Epithelial cell of prostate (primary cell): ENCODE results near the gene RIPK1.
"Not testable (repeated sequence)": the region's sequence is repeated elsewhere in the genome, so short reads cannot be mapped to it uniquely, and the experiment has no call there.

Source experiments
- DNase-seq: peaks from one replicate; pipeline ENCODE4 v3.0.0-alpha.2; 2011; ENCODE audit warnings: low read depth, low spot score
- H3K27ac ChIP-seq: fragments of 450-650 bp; 2 replicates; pipeline ENCODE4 v1.5.1; 2017; ENCODE audit warnings: mild to moderate bottlenecking

Gene RIPK1

DNA sequence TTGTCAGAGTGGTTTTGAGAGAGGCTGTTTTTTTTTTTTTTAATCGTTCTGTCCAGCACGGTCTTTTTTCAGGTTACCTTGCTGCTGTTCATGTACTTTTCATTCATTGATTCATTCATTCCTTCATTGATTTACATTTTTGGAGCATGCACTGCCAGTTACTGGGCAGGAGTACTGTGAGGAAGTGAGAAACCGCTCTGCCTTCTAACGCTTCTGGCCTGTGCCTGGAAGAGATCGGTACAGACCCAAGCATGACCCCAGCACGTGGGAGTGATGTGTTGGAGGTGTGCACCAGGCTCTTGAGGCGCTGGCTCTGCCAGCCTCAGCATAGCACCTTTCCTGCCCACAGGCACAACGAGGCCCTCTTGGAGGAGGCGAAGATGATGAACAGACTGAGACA, 9.1 kb downstream of the RIPK1 start:
- no peak overlapping the region for H3K27ac ChIP-seq
- DNase-seq = no peak

DNA sequence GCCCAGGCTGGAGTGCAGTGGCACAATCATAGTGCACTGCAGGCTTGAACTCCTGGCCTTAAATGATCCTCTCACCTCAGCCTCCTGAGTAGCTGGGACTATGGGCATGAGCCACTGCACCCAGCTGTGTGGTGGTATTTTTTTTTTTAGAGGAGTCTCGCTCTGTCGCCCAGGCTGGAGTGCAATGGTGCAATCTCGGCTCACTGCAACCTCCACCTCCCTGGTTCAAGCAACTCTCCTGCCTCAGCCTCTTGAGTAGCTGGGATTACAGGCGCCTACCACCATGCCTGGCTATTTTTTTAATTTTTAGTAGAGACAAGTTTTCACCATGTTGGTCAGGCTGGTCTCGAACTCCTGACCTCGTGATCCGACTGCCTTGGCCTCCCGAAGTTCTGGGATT, 10.7 kb downstream of the RIPK1 start:
- H3K27ac ChIP-seq, DNase-seq: not testable (repeated sequence)

- no peak for DNase-seq
- no peak overlapping the region for H3K27ac ChIP-seq
These were observed 11.4 kb downstream of the RIPK1 start for GRCh38 chr6:3079682-3080081.

GRCh38 chr6:3081960-3082359, 13.7 kb downstream of the RIPK1 start:
- no peak for DNase-seq
- no peak overlapping the region for H3K27ac ChIP-seq

DNA sequence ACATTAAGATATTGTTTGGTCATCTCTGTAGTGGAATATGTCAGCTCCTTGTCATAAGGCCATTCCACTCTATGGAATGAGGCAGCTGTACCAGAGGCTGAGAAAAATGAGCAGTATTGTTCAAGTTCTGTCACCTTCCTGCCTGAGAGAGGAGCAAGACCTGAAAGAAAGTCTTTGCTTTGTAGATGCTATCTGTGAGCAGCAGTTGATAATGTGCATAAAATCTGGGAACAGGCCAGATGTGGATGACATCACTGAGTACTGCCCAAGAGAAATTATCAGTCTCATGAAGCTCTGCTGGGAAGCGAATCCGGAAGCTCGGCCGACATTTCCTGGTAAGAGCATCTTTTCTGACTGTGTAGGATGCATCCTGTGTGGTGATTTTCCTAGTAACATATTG, 16.8 kb downstream of the RIPK1 start:
- DNase-seq = no peak

DNA sequence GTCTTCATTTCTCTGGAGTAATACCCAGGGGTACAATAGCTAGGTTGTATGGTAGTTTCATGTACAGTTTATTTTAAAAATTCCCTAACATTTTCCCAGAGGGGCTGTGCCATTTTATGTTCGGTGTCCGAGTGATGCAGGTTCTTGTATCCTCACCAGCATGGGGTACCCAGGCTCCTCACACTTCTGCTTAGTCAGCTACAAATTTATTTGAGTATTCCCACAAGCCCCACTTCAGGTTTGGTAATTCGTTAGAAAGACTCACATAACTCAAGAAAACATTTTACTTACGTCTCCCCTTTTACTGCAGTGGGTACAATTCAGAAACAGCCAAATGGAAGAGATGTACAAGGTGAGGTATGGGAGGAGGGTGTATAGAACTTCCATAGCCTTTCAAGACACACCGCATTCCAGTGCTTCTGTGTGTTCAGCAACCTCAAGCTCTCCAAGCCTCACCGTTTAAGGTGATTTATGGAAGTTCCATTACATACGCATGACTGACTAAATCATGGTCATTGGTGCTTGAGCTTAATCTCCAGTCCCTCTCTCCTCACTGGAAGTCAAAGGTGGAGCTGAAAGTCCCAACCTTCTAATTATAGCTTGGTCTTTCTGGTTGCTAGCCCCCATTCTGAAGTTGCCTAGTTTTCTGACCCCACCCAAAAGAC, 18.1 kb downstream of the RIPK1 start:
- DNase-seq = no peak
- no peak overlapping the region for H3K27ac ChIP-seq

More for the DNA sequence above, 16.8 kb downstream of the RIPK1 start:
- no peak overlapping the region for H3K27ac ChIP-seq

DNA sequence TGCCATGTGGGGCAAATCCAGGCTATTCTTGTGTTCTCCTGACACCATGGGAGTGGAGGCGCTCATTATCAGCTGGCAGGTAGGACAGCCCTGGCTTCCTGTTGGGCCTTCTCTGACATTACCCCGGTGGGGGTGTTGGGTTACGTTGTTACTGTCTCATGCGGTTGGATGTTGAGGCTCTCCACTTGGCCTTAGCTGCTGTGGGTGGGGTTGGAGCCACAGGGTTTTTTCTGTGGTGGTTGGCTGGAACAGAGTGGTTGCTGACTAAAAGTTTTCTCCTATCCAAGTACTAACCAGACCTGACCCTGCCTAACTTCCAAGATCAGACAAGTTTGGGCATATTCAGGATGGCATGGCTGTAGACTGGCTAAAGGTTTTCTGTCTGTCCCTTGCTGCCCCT, 20.2 kb downstream of the RIPK1 start:
- no peak for DNase-seq
- peak overlapping the region; percentile 53 for H3K27ac ChIP-seq

GRCh38 chr6:3088968-3089367, 20.7 kb downstream of the RIPK1 start:
- DNase-seq = no peak
- peak overlapping the region; percentile 53 for H3K27ac ChIP-seq

DNA sequence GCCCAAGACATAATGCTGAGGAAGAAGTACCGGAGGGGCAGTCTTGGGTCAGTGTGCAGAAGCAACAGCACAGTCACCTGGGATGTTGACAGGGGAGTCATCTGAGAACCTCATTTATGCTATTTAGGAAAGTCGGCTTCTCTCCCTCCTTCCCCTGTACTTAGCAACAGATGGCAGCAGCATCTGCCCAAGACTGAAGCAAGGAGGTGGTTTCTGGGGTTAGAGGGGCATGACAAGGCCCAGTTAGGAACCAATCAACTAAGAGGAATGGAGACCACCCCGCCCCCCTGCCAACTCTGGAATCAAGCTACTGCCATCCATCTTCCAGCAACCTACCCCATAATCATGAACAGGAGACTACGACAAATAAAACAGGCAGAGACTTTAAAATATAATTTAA, 21.7 kb downstream of the RIPK1 start:
- no peak overlapping the region for H3K27ac ChIP-seq
- no peak for DNase-seq

- no peak overlapping the region for H3K27ac ChIP-seq
- DNase-seq = no peak
These were observed 26.5 kb downstream of the RIPK1 start for GRCh38 chr6:3094815-3095214.

GRCh38 chr6:3102875-3103274, 34.6 kb downstream of the RIPK1 start:
- DNase-seq = no peak
- H3K27ac ChIP-seq = no peak overlapping the region

DNA sequence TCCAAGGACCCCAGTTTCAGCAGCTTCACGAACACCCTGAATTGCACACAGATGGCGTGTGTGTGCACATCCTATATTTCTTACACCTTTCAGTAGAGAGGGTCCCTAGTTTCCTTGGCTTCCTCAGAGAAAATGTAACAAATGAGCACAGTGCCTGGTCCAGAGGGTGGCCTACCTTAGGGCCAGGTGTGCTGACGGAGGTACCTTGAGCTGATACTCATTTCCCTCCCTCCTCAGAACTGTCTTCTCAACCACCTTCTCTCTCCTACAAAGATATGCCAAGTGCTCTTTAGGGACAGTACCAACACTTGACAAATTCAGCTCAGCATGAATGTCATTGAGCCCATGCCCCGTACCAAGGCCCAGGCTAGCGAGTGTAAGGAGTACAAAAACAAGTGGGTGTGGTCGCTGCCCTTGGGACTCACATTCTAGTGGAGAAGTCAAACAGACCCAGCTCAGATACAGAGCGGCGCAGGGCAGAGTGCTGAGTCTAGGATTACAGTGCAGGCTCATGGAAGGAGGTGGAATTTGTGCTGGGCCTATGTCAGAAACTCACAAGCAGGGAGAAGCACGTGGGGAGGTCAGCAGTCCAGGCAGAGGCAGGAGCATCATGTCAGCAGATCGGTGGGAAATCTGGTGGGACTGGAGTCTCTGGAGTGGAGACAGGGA, 40.6 kb downstream of the RIPK1 start:
- no peak overlapping the region for H3K27ac ChIP-seq
- no peak for DNase-seq

DNA sequence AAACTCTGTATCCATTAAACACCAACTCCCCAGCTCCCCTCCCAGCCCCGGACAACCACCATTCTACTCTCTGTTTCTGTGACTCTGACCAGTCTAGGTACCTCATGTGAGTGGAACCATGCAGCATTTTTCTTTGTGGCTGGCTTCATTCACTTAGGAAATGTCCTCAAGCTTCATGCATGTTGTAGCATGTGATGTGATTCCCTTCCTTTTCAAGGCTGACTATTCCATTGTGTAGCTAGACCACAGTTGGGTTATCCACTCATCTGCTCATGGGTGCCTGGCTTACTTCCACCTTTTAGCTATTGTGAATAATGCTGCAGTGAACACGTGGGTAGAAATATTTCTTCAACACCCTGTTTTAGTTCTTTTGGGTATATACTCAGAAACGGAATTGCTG, 41.5 kb downstream of the RIPK1 start:
- no peak overlapping the region for H3K27ac ChIP-seq
- DNase-seq = peak; percentile 70

DNA sequence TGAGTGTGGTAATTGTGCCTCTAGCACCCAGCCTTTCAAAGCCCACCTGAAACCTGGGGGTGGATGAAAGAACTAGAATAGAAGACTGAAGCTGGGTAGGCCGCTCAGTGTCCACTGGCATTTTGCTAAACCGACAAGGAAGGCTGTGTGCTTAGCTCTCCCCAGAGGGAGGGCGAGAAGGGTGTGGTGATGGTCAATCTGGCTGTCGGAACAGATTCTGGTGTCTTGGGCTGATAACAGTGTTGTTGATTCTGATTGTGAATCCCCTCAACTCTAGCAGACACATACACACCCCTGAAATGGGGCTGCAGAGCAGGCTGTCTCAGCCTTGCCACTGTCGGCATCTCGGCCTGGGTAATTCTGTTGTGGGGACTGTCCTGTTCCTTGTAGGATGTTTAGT, 46.1 kb downstream of the RIPK1 start:
- H3K27ac ChIP-seq = no peak overlapping the region
- DNase-seq = no peak

GRCh38 chr6:3117912-3118352, 49.6 kb downstream of the RIPK1 start:
- no peak for DNase-seq
- H3K27ac ChIP-seq = peak overlapping the region; percentile 88

DNA sequence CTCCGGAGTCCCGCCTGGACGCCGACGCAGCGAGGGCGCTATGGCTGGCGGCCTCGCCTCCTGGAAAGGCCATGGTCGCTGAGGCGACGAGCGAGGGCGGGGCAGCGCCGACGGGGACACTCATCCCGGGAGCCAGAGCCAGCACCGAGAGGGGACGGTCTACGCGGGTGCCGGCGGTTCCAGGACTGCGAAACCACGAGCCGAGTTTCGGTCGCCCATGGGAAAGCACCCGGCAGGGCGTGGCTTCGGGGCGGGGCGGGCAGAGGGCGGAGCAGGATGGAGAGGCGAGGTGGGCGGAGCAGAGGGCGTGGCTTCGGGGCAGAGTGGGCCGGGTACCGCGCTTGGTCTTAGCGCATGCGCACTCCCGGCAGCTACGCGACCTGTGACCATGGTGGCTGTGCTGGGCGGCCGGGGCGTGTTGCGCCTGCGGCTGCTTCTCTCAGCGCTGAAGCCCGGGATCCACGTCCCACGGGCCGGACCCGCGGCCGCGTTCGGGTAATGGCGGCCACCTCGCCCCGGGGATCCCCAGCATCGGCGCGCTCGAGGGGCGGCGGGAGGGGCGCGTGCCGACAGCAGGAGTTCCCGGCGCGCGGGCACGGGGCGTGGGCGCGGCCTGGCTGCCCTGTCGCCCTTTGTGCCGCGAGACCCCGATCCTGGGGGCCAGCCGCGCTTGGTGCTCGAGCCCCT, 50.2 kb downstream of the RIPK1 start, which contains the start of gene BPHL:
Gene BPHL (plus strand): TSS at position 359 of the 687 bp plus-strand sequence. CDS start 30 bp downstream, at position 389.
- H3K27ac ChIP-seq = peak within 1 kb of the TSS; percentile 88
- peak; percentile 71 for DNase-seq

- peak overlapping the region; percentile 88 for H3K27ac ChIP-seq
- DNase-seq = no peak
These were observed 50.9 kb downstream of the RIPK1 start for GRCh38 chr6:3119040-3119723.

GRCh38 chr6:3120765-3121089, 52.4 kb downstream of the RIPK1 start:
- no peak for DNase-seq

GRCh38 chr6:3122823-3123182, 54.5 kb downstream of the RIPK1 start:
- no peak for DNase-seq
- no peak overlapping the region for H3K27ac ChIP-seq

More at GRCh38 chr6:3120765-3121089, 52.4 kb downstream of the RIPK1 start:
- H3K27ac ChIP-seq = no peak overlapping the region

DNA sequence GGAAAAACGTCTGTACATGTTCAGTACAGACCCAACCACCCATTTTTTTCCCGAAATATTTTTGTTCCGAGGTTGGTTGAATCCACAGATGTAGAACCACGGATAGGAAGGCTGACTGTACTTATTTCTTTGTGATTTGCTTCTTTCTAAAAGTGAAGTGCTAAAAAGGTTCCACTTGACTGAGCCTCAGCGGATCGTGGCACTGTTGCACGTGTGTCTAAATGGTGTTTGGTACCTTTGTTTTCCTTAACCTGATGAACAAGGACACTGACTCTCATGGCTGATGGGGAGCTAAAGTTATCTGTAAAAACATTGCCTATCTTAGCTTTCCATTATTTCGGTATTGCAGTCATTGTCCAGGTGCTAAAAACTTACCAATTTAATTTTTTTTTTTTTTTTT, 56.4 kb downstream of the RIPK1 start:
- no peak for DNase-seq

DNA sequence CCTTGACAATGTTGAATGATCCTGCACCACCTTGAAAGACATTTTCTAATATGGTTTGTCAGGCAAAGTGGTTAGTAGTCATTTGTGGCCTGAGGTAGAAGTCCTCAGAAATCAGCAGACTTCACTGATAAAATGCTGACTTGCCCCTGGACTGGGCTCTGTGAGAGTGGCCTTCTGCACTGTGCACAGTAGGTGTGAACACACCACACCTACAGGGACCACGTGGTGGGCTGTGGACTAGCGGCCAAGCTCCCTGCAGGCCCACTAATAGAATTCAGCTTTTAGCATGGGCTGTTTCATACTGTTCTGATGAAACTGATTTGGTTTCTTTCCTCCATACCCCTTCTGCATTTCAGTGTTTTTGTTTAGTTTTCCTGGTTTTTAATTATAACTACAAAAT, 57.5 kb downstream of the RIPK1 start:
- no peak overlapping the region for H3K27ac ChIP-seq
- no peak for DNase-seq

More for the DNA sequence above, 56.4 kb downstream of the RIPK1 start:
- no peak overlapping the region for H3K27ac ChIP-seq
